LNCaP clone FGC (cell line): Measurements from ENCODE around the gene SLAIN2.

Experiments used
- DNase-seq: peaks from one replicate; pipeline ENCODE4 v3.0.0-alpha.2; 2011; ENCODE audit warnings: low read depth
- H3K4me3 ChIP-seq: 2 replicates; pipeline ENCODE4 v1.5.1; 2011; ENCODE audit warnings: mild to moderate bottlenecking, low read depth, low read length, control low read depth
- CTCF ChIP-seq: IDR thresholded peaks from 2 replicates; pipeline ENCODE4 v1.5.1; 2012; ENCODE audit warnings: mild to moderate bottlenecking; ENCODE audit not compliant: control insufficient read depth, insufficient read depth; ENCODE audit errors: extremely low read depth

SLAIN2 gene

GRCh38 chr4:48462363-48462762 lies 121.0 kb downstream of the SLAIN2 start:
- no peak for DNase-seq
- TF ChIP-seq CTCF: no peak
- H3K4me3 ChIP-seq: no peak overlapping the region

GRCh38 chr4:48467442-48467841 lies 126.1 kb downstream of the SLAIN2 start:
- no peak for TF ChIP-seq CTCF
- DNase-seq: no peak
- no peak overlapping the region for H3K4me3 ChIP-seq

DNA sequence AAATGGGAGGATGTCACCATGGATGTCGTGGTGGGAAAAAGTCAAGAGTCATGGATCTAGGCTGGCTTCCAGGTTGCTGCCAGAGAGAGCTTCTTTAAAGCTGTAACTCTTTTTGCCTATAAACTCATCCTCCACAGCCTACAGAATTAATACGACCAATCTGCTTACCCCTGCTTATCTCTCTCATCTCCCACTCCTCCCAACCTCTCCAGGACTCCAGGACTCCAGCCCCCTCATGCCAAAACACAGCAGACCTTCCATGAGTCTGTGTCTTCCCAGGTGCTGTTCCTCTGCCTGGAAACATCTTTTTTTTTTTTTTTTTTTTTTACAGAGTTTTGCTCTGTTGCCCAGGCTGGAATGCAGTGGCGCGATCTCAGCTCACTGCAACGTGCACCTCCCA lies 126.6 kb downstream of the SLAIN2 start:
- no peak for TF ChIP-seq CTCF
- no peak for DNase-seq
- H3K4me3 ChIP-seq: no peak overlapping the region

DNA sequence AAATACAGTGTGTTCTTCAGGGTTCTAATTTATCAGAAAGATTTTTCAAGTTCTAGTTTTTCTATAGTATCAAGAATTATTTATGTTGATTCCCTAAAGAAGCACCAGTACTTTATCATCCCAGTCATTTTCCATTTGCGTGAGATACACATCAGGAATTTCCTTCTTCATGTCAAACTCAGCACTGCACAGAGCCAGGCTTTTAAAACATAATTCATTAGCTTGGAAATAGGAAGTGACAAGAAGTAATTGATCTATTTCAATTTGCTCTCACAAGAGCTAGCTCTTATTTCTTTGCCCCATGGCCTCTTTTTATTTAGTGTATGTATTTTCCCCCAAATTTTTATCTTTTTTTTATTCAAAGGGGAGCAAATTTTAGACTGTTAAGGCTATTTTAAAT lies 128.8 kb downstream of the SLAIN2 start:
- no peak overlapping the region for H3K4me3 ChIP-seq
- no peak for TF ChIP-seq CTCF
- no peak for DNase-seq

DNA sequence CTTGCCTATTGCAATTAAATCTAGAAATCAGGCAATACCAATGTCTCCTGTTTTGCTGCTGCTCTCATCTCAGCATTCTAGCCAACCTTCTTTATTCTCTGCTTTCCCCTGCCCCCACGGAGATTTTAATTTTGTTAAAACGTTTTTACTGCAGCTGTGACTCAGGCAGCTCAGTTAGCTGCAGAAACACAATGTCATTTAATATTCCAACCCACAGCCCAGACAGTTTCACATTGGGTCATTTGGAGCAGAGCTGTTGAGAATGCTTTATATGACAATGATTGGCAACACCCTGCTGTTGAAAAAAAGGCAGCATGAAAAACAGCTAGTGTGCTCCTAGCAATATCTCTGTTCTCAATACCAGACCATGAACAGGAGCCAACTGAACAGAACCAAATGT lies 129.2 kb downstream of the SLAIN2 start:
- DNase-seq: no peak
- no peak overlapping the region for H3K4me3 ChIP-seq
- no peak for TF ChIP-seq CTCF

GRCh38 chr4:48472794-48473193 lies 131.5 kb downstream of the SLAIN2 start:
- DNase-seq: no peak
- H3K4me3 ChIP-seq: no peak overlapping the region
- no peak for TF ChIP-seq CTCF

- no peak for DNase-seq
- TF ChIP-seq CTCF: no peak
- no peak overlapping the region for H3K4me3 ChIP-seq
These were observed 134.4 kb downstream of the SLAIN2 start for GRCh38 chr4:48475770-48476169.
